Motor neuron (in vitro differentiated cells): ENCODE data around the gene PTGS2. TPM values are rescaled to one million over a fixed set of nuclear protein-coding genes. Genes with fewer than 3 reads are reported as not detected.
"Not testable (repeated sequence)": the region's sequence is repeated elsewhere in the genome, so short reads cannot be mapped to it uniquely, and the experiment has no call there.

ENCODE experiments used
- ATAC-seq, 8 experiments: fragments of 200-7000 bp; cut with Tn5 transposase; replicated peaks in 6 of 8; 2 replicates each; pipeline ENCODE4 v1.8.0; 2021; ENCODE audit warnings: mild to moderate bottlenecking in 8 of 8, moderate library complexity in 8 of 8
- H3K27ac ChIP-seq, 2 donors: fragments of 250-450 bp; sonication (Bioruptor Pico); 2 replicates each; pipeline ENCODE4 v1.9.0; 2021; ENCODE audit warnings: antibody characterized with exemption in 2 of 2, mild to moderate bottlenecking in 2 of 2, moderate library complexity in 1 of 2
- H3K4me1 ChIP-seq, 2 donors: fragments of 250-450 bp; sonication (Bioruptor Pico); replicated peaks in 1 of 2; 2 replicates each; pipeline ENCODE4 v1.6.1; 2021; ENCODE audit warnings: antibody characterized with exemption in 2 of 2, mild to moderate bottlenecking in 2 of 2, moderate library complexity in 1 of 2
- H3K4me3 ChIP-seq, 5 donors: fragments of 250-450 bp; sonication (Bioruptor Pico); 2 replicates each; pipeline ENCODE4 v1.9.0; 2021; ENCODE audit warnings: antibody characterized with exemption in 5 of 5, mild to moderate bottlenecking in 5 of 5, moderate library complexity in 4 of 5
- WGBS, 10 experiments: fragments of 450-650 bp; shearing (Covaris generic); methylation state at CpG; one replicate each; pipeline ENCODE4 v1.0.0; 2022; 5-methylcytosine and 5-hydroxymethylcytosine counted together
- in situ Hi-C, 9 experiments: fragments of 400-800 bp; cut with MboI; loops; one replicate each; pipeline ENCODE4 v1.15.0; 2021; ENCODE audit warnings: low sequenced_read_pairs in 9 of 9, low pct_unique_long_range_greater_than_20kb in 2 of 9; ENCODE audit not compliant: unreplicated experiment in 9 of 9
- total RNA-seq, 8 experiments: library from RNA; unstranded; fragments of 300-600 nt; gene quantifications; 2 replicates each; pipeline versions ENCODE4 v1.2.3 to v1.2.4, GENCODE V29; 2022

PTGS2 gene
- total RNA-seq, 8 experiments from 2014 or later: 0.11 to 2.3 (median 0.80) TPM

GRCh38 chr1:186683652-186684410 lies 3.6 kb upstream of the PTGS2 start:
- in situ Hi-C loops: loop anchor here in 2 of 9 experiments (10.0 to 25.0 kb wide), 2 partner anchors 199 to 303 kb away; no protein-coding TSS in a partner anchor
- no peak overlapping the region for H3K4me3 ChIP-seq
- 50 to 100% (median 89%) methylated on average over 3 to 6 of the region's 6 CpGs; no CpG with 5 or more reads in 2 of the 10 experiments for WGBS, 10 experiments

DNA sequence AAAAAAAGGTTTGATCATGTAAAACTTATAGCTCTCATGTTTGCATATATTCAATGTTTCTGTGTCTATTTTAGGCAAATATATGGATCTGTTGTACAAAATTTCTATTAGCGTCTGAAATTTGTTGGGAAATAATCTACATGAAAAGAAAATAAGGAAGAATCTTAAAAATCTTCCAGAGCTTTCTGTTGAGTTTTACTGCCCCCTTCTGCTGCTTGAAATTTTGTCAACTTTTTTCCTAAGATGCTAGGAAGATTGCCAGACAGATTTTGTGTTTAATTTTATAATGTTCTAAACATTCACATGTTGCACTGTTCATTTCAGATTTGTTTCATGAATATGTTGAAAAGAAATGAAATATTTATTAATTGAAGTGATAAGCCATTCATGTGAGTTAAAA lies 2.5 kb upstream of the PTGS2 start:
- Histone ChIP-seq H3K27ac (no peak overlapping the region), H3K4me1 (no peaks in the 10 kb centered on the region), H3K4me3 (no peak overlapping the region)
- WGBS, 10 experiments: 0 to 100% (median 74%) methylated on average over 1 of the region's 1 CpG; no CpG with 5 or more reads in 1 of the 10 experiments
- in situ Hi-C loops: loop anchor here in 2 of 9 experiments (10.0 to 25.0 kb wide), 2 partner anchors 198 to 305 kb away; no protein-coding TSS in a partner anchor
- no peak for ATAC-seq

More at GRCh38 chr1:186683652-186684410, 3.6 kb upstream of the PTGS2 start:
- Histone ChIP-seq H3K4me1 (no peaks in the 10 kb centered on the region), H3K27ac (no peak overlapping the region)
- no peak for ATAC-seq

DNA sequence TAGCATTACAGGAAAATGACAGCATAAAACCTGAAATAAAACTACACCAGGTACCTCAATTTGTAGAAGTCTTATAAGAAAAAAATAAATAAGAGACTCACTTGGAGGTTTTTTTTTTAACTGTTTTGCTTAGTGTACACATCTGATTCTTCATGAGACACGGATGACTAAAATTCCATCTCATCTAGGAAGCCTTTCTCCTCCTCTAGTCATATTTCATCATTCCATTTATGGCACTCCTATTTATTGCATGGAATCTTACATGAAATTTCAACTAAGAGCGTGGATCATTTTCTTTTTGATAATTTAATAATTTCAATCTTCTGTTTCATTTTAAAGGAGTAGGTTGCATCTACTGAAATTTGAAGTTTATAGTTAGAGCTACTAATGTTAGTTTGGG lies 1.6 kb upstream of the PTGS2 start:
- in situ Hi-C loops: loop anchor here in 2 of 9 experiments (10.0 to 25.0 kb wide), 2 partner anchors 197 to 306 kb away; no protein-coding TSS in a partner anchor

GRCh38 chr1:186681121-186681520 lies 898 bp upstream of the PTGS2 start:
- in situ Hi-C loops: loop anchor here in 2 of 9 experiments (10.0 to 25.0 kb wide), 2 partner anchors 196 to 306 kb away; no protein-coding TSS in a partner anchor
- H3K4me3 ChIP-seq: peak overlapping the region in 4 of 5 donors; percentile 43 to 57 (median 50)
- no peak overlapping the region for H3K27ac ChIP-seq
- WGBS, 10 experiments: 0 to 82% (median 60%) methylated on average over 1 to 9 of the region's 9 CpGs; no CpG with 5 or more reads in 1 of the 10 experiments
- ATAC-seq: no peak
- no peaks in the 10 kb centered on the region for H3K4me1 ChIP-seq

More for the DNA sequence above, 1.6 kb upstream of the PTGS2 start:
- H3K27ac ChIP-seq: no peak overlapping the region
- H3K4me1 ChIP-seq: no peaks in the 10 kb centered on the region
- H3K4me3 ChIP-seq: no peak overlapping the region
- 0 to 95% (median 88%) methylated on average over 1 to 2 of the region's 2 CpGs for whole genome bisulfite sequencing, 10 experiments
- ATAC-seq: no peak

DNA sequence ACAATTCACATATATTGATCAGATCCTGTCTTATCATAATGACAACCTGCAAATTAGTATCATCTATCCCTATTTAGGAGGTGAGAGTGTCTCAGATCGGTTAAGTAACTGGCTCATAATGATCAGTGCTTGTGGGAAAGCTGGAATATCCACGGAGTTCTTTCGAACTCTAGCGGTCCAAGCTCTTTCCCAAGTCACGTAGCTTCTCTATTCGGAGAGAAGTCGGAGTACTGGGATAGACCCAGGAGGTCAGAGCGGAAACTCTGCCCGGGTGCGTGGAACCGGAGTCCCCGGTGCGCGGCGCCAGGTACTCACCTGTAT lies 339 bp downstream of the PTGS2 start:
- H3K27ac ChIP-seq: no peak overlapping the region

DNA sequence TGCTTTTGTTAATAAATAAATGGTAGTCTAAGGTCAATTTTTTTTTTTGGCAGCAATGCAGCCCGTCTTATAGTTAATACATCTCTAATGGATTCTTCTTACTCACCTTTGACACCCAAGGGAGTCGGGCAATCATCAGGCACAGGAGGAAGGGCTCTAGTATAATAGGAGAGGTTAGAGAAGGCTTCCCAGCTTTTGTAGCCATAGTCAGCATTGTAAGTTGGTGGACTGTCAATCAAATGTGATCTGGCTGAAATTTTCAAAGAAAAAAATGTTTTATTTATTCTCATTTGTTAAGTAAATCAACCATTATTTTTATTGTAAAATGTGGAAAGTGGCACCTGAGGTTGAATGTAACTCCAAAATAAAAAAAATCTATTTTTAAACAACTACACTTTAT lies 2.1 kb downstream of the PTGS2 start:
- Histone ChIP-seq H3K4me3 (no peak overlapping the region), H3K4me1 (no peaks in the 10 kb centered on the region), H3K27ac (no peak overlapping the region)
- in situ Hi-C loops: loop anchor here in 2 of 9 experiments (25.0 kb wide), 1 partner anchor 309 kb away; no protein-coding TSS in a partner anchor
- 48 to 93% (median 83%) methylated on average over 1 to 2 of the region's 2 CpGs; no CpG with 5 or more reads in 1 of the 10 experiments for WGBS, 10 experiments
- ATAC-seq: no peak

More for the DNA sequence above, 339 bp downstream of the PTGS2 start:
- in situ Hi-C loops: loop anchor here in 2 of 9 experiments (10.0 to 25.0 kb wide), 2 partner anchors 195 to 307 kb away; no protein-coding TSS in a partner anchor
- Histone ChIP-seq H3K4me3 (peak overlapping the region; percentile 43 to 57 (median 47)), H3K4me1 (no peaks in the 10 kb centered on the region)
- ATAC-seq: peak in 3 of 8 experiments; percentile 10 to 31 (median 27)
- WGBS, 10 experiments: 0 to 14% (median 7%) methylated on average over 4 to 15 of the region's 15 CpGs; no CpG with 5 or more reads in 2 of the 10 experiments

GRCh38 chr1:186672596-186672995 lies 7.6 kb downstream of the PTGS2 start:
- Histone ChIP-seq H3K4me1 (no peaks in the 10 kb centered on the region), H3K4me3 (no peak overlapping the region), H3K27ac (no peak overlapping the region)
- 80 to 100% (median 96%) methylated on average over 1 to 3 of the region's 3 CpGs; no CpG with 5 or more reads in 1 of the 10 experiments for WGBS, 10 experiments
- in situ Hi-C loops: no loop called here
- no peak for ATAC-seq

GRCh38 chr1:186672131-186672530 lies 8.1 kb downstream of the PTGS2 start:
- H3K4me3 ChIP-seq: no peak overlapping the region
- no peak for ATAC-seq
- 61 to 93% (median 79%) methylated on average over 2 of the region's 2 CpGs for WGBS, 10 experiments
- H3K27ac ChIP-seq: no peak overlapping the region
- no peaks in the 10 kb centered on the region for H3K4me1 ChIP-seq
- in situ Hi-C loops: no loop called here

DNA sequence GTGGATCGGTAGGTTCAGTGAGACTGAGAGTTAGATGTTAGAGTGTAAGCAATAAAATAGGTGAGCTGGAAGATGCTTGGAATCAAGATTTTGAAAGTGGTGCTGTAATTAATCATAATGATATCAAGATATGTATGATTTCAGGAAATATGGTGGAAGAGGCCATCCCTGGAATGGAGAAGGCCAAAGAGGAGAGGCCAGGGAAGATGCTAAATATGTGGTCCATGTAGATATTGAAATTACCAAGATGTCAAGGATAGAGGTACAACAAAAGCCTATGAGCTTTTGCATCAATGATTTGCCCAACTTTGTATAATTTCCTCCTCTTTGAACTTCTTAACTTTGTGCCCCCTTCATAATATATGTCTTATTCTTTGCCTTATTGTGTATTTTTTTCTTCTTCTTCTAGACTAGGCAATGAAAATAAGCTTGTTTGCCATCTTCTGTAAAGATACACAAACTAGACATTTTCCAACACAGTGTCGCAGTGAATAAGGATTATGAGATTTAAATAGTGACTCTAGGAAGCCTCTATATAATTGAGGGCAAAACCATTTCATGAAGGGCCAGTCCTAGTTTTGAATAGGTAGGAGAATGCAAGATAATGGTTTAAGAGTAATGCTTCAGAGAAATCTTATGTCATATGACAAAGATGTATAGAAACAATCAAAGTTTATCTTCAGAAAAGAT lies 8.9 kb downstream of the PTGS2 start:
- no peak overlapping the region for H3K4me3 ChIP-seq
- in situ Hi-C loops: no loop called here
- WGBS, 10 experiments: 40 to 100% (median 78%) methylated on average over 1 to 2 of the region's 2 CpGs
- no peaks in the 10 kb centered on the region for H3K4me1 ChIP-seq
- no peak for ATAC-seq
- H3K27ac ChIP-seq: no peak overlapping the region

GRCh38 chr1:186670297-186671135 lies 9.7 kb downstream of the PTGS2 start:
- ATAC-seq: no peak
- in situ Hi-C loops: no loop called here
- Histone ChIP-seq H3K4me1 (no peaks in the 10 kb centered on the region), H3K4me3 (no peak overlapping the region), H3K27ac (no peak overlapping the region)
- 20 to 75% (median 42%) methylated on average over 1 to 2 of the region's 2 CpGs for WGBS, 10 experiments

DNA sequence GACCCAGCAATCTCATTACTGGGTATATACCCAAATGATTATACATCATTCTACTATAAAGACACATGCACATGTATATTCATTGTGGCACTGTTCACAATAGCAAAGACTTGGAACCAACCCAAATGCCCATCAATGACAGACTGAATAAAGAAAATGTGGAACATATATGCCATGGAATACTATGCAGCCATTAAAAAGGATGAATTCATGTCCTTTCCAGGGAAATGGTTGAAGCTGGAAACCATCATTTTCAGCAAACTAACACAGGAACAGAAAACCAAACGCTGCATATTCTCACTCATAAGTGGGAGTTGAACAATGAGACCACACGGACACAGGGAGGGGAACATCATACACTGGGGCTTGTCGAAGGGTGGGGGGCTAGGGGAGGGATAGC lies 10.4 kb downstream of the PTGS2 start:
- H3K4me1 ChIP-seq, H3K4me3 ChIP-seq, ATAC-seq, in situ Hi-C loops, H3K27ac ChIP-seq: not testable (repeated sequence)
- WGBS, 10 experiments: 31 to 100% (median 86%) methylated on average over 1 to 3 of the region's 3 CpGs; no CpG with 5 or more reads in 5 of the 10 experiments

DNA sequence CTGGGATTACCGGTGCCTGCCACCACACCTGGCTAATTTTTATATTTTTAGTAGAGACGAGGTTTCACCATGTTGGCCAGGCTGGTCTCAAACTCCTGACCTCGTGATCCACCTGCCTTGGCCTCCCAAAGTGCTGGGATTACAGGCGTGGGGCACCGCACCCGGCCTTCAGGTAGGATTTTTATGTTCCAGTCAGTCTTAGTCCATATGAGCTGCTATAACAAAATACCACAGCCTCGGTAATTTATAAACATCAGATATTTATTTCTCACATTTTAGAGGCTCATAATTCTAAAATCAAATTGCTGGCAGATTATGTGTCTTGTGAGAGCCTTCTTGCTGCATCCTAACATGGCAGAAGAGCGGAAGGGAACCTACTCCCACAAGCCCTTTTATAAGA lies 16.0 kb downstream of the PTGS2 start:
- in situ Hi-C loops, H3K27ac ChIP-seq, ATAC-seq, H3K4me3 ChIP-seq, H3K4me1 ChIP-seq: not testable (repeated sequence)
- 64 to 100% (median 85%) methylated on average over 1 to 5 of the region's 8 CpGs; no CpG with 5 or more reads in 2 of the 10 experiments for WGBS, 10 experiments
